Lower leg skin (tissue), 4 donors: ENCODE measurements around the gene SRCIN1. TPM values are rescaled to one million over a fixed set of nuclear protein-coding genes. Genes with fewer than 3 reads are reported as not detected.

Experiments used
- DNase-seq, 2 donors: peaks; one replicate each; pipeline ENCODE4 v3.0.0-alpha.2; 2019; ENCODE audit warnings: low spot score in 2 of 2
- H3K4me3 ChIP-seq: fragments of 200-600 bp; sonication (generic); 2 replicates; pipeline ENCODE4 v1.5.1; 2017; ENCODE audit warnings: mild to moderate bottlenecking, low read depth; ENCODE audit not compliant: poor library complexity, severe bottlenecking
- CTCF ChIP-seq, 3 donors: fragments of 450-650 bp; IDR thresholded peaks; one replicate each; pipeline ENCODE4 v1.5.1; 2016; ENCODE audit warnings: antibody characterized with exemption in 3 of 3, mild to moderate bottlenecking in 3 of 3, moderate library complexity in 2 of 3
- POLR2A ChIP-seq, 2 donors: fragments of 450-650 bp; IDR thresholded peaks; one replicate each; pipeline ENCODE4 v1.6.1; 2016 to 2017; ENCODE audit warnings: antibody characterized with exemption in 2 of 2, mild to moderate bottlenecking in 1 of 2, moderate library complexity in 1 of 2
- WGBS, 2 donors: methylation state at CpG; one replicate each; pipeline ENCODE4 v1.1.5; 2018; 5-methylcytosine and 5-hydroxymethylcytosine counted together
- intact Hi-C: fragments of 100-400 bp; cut with DNase I; formaldehyde crosslinking; loops from one replicate; pipeline ENCODE4 v1.15.0; 2023; ENCODE audit warnings: low total_unique reads
- total RNA-seq, 4 donors: library from RNA; depleted of rRNA; stranded (reverse); fragments of >200 nt; gene quantifications; one replicate each; pipeline ENCODE4 v1.1.0, GENCODE V29; 2016

The SRCIN1 gene
- total RNA-seq, 4 donors from 2014 or later = 12.0 to 20.2 (median 15.6) TPM

- TF ChIP-seq CTCF (IDR thresholded peaks at IDR 0.05) (no peak), POLR2A (IDR thresholded peaks at IDR 0.05) (no peak)
- no peak for DNase-seq
- H3K4me3 ChIP-seq = no peak overlapping the region
- WGBS, 2 donors = 33 to 44% methylated on average over 38 to 48 of the region's 50 CpGs
- intact Hi-C loops = no loop called here
Measured at GRCh38 chr17:38563362-38564253, 42.1 kb downstream of the SRCIN1 start.

GRCh38 chr17:38562903-38563302 is 42.8 kb downstream of the SRCIN1 start:
- 26 to 37% methylated on average over 16 of the region's 16 CpGs for WGBS, 2 donors
- no peak for TF ChIP-seq POLR2A (IDR thresholded peaks at IDR 0.05)
- TF ChIP-seq CTCF (IDR thresholded peaks at IDR 0.05) = no peak
- no peak for DNase-seq
- H3K4me3 ChIP-seq = no peak overlapping the region
- intact Hi-C loops = no loop called here

GRCh38 chr17:38562215-38562569 is 43.6 kb downstream of the SRCIN1 start:
- 33 to 44% methylated on average over 7 to 14 of the region's 23 CpGs for WGBS, 2 donors
- intact Hi-C loops = no loop called here
- H3K4me3 ChIP-seq = no peak overlapping the region
- no peak for DNase-seq
- no peak for TF ChIP-seq CTCF (IDR thresholded peaks at IDR 0.05)
- TF ChIP-seq POLR2A (IDR thresholded peaks at IDR 0.05) = no peak

GRCh38 chr17:38561416-38562214 is 44.1 kb downstream of the SRCIN1 start:
- intact Hi-C loops = no loop called here
- DNase-seq = no peak
- WGBS, 2 donors = 38 to 40% methylated on average over 39 to 58 of the region's 105 CpGs
- no peak overlapping the region for H3K4me3 ChIP-seq
- TF ChIP-seq CTCF (IDR thresholded peaks at IDR 0.05) (no peak), POLR2A (IDR thresholded peaks at IDR 0.05) (no peak)

GRCh38 chr17:38560503-38561318 is 45.0 kb downstream of the SRCIN1 start:
- WGBS, 2 donors = 40 to 48% methylated on average over 15 of the region's 15 CpGs
- no peak for TF ChIP-seq POLR2A (IDR thresholded peaks at IDR 0.05)
- TF ChIP-seq CTCF (IDR thresholded peaks at IDR 0.05) = no peak
- no peak overlapping the region for H3K4me3 ChIP-seq
- DNase-seq = no peak
- intact Hi-C loops = no loop called here
